Left renal cortex interstitium (tissue), 4 donors: ENCODE data around the gene EIF2A. TPM values are rescaled to one million over a fixed set of nuclear protein-coding genes. Genes with fewer than 3 reads are reported as not detected.
A peak's percentile ranks its signal among the peaks of the same experiment; 100 is the strongest.

ENCODE experiments used
- DNase-seq, 4 donors: peaks; one replicate each; pipeline ENCODE4 v3.0.0-alpha.2; 2013; ENCODE audit warnings: low read depth in 4 of 4, low spot score in 2 of 4, missing footprints in 1 of 4
- polyA plus RNA-seq, 4 donors: library from polyadenylated mRNA; unstranded; fragments of 120-200 nt; gene quantifications; one replicate each; pipeline ENCODE4 v1.2.1, GENCODE V29; 2013; ENCODE audit not compliant: insufficient read length in 4 of 4

EIF2A gene
- polyA plus RNA-seq, 4 donors = 149 to 192 (median 177) TPM

- no peak for DNase-seq
These were observed 3.5 kb upstream of the EIF2A start for GRCh38 chr3:150543128-150543527.

GRCh38 chr3:150543531-150543930 is 3.1 kb upstream of the EIF2A start:
- no peak for DNase-seq

DNA sequence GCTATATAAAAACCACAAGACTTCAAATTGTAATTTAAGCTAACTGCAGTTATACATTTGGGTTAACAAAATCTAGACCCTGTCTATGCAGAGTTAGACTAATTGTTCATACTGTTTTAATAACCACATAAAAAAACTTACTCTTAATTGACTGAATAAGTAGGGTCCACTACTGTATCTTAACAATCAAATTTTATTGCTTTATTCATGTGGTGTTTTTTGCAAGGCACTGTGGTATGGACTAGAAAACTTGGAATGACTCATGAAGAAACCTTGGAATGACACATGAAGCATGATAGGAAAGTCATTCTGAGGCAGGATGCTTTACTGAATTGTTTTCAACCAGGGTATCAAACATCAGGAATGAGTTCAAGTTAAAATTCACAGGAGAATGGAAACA is 2.5 kb upstream of the EIF2A start:
- DNase-seq = no peak

GRCh38 chr3:150544726-150545125 is 1.9 kb upstream of the EIF2A start:
- no peak for DNase-seq

GRCh38 chr3:150545419-150546225 is 965 bp upstream of the EIF2A start:
- DNase-seq = peak in 3 of 4 donors; percentile 24 to 47 (median 44)

- no peak for DNase-seq
These were observed 606 bp downstream of the EIF2A start for GRCh38 chr3:150547045-150547741.

- no peak for DNase-seq
These were observed 9.4 kb downstream of the EIF2A start for GRCh38 chr3:150555859-150556436.

DNA sequence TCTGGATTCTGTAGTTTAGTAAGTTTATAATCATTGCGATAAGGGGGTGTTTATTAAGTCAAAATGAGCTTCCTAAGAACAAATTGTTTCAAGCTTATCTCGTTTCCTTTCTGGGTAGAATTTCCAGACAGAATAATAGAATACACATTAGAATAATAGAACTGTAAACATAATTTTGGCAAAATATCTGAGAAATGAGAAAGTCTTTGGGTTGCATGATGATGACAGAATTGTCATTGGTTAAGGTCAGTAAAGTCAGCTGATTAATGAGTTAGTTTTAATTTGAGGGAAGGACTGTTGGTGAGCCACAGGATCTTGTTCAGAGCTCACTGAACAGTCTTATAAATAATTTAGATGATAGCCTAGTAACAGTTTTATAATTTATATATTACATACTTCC is 10.2 kb downstream of the EIF2A start:
- no peak for DNase-seq

DNA sequence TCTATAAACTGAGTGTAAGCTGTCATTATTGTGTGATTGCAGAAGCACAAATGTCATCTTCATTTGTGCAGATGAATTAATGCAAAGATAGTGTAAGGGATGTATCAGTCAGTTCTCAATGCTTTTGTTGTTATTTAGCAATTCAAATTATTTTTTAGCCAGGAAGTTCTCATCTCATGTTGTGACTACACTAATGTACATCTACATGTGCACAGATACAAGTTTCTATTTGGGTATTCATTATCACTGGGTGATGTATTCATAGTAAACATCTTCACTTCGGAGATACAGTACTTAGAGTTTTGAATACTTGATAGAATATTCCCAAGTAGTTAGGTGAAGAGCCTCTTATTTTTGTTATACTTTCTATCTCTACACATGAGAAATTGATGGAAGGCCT is 11.1 kb downstream of the EIF2A start:
- no peak for DNase-seq

DNA sequence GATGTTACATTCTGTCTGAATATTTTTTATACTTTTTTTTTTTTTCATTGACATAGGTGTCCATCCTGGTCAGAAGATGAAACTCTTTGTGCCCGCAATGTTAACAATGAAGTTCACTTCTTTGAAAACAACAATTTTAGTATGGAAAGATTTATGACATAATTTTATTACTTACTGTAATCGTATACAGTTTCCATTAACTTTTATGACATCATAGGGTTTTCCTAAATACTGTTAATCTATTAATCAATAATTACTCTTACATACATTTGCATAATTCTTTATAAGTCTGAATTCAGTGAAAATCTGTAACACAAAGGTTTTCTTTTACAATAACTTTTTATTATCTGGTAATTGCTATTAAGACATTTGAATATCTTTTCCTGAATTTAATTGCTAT is 17.7 kb downstream of the EIF2A start:
- no peak for DNase-seq

- no peak for DNase-seq
These were observed 20.7 kb downstream of the EIF2A start for GRCh38 chr3:150567328-150567727.

DNA sequence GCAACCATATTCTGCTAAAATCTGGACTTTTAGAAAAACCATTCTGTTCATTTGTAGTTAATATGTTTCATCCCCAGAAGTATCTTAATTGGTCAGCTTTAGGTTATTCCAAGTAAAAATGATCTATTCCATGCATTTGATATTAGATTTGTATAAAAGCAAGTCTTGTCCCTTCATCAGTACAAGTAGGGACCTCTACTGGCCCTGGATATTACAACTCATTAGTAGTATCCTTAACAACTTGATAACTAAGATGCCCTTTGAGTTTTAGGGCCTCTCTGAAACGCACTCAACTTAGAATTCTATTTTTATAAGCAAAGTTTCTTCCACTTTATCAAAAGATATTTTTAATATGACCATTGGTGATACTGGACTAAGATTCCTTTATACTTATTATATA is 31.3 kb downstream of the EIF2A start:
- no peak for DNase-seq

DNA sequence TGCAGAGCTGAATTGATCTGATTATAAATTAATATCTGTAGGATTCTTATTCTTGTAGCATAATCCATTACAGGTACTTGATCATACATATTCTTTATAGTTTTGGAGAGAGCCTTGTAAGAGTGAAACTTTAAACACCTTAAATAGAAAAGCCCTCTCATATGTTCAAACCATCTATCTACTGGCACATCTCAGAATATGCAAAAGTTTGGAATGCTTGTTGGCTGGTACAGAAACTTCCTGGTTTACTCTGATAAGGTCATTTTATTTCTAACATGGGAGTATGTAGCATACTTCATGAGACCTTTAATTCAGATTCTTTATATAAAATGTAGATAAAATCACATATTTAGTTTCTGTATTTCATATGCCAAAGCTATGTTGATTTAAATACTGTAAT is 34.6 kb downstream of the EIF2A start:
- DNase-seq = no peak

DNA sequence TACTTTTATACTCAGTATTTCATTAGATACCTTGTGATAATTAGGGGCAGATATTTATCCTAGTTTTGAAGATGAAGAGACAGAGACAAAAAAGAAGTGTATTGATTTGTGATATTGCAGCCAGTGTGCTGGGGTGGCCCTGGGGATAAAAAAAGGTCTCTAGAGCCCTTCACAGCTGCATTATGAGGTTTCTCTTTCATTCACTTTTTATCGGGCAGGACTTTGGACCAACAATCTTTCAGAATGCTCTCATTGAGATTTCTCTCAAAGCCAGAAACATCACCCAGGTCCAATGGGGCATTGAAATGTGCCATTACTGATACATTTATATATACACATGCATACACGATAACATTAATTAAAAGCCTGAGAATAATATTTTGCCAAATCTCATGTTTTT is 36.0 kb downstream of the EIF2A start:
- DNase-seq = no peak

DNA sequence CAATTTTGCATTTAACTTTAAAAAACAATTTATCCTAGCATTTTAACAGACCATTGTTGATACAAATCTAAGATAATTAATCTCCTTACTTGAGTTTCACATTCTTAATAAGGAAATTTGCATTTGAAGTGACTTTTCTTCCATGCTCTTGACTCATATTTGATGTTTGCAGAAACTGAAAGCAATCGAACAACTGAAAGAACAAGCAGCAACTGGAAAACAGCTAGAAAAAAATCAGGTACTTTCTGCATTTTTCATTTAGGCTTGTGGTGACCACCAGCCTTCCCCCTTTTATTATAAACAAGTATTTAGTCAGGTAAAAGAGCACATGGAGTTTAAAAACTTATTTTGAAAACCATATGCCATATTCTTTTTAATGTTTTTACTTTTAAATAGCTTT is 36.4 kb downstream of the EIF2A start:
- no peak for DNase-seq

GRCh38 chr3:150588027-150588830 is 41.6 kb downstream of the EIF2A start:
- DNase-seq = no peak

DNA sequence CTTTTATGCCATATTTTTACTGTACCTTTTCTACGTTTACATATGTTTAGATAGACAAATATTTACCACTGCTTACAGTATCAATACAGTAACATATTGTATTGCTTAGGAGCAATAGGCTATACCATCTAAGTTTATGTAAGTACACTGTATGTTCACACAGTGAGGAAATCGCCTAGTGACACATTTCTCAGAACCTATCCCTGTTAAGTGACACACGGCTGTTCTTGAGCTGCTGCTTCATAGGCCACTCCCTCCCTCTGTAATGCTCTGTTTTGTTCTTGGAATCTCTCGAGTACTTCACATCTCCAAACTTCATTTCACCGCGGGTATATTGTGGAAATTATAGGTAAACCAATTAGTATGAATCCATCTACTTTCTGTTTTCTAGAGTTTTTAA is 43.2 kb downstream of the EIF2A start:
- DNase-seq = no peak

- DNase-seq = no peak
These were observed 47.6 kb downstream of the EIF2A start for GRCh38 chr3:150594150-150594549.

DNA sequence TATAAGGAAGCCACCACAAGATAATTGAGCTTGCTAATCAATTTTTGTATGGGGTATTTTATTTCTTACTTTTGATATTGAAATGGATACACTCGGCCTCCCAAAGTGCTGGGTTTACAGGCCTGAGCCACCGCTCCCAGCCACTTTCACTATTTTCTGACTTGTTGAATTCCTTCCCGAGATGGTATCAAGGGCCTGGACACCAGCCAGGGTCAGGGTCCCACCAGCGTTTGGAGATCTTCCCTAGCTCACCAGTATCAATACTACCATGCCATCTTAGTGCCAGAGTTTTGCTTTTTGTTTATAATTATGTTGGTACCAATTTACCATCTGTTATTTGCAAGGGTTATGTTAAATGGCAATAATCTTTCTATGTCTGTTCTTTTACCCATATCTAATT is 51.1 kb downstream of the EIF2A start:
- DNase-seq = no peak

DNA sequence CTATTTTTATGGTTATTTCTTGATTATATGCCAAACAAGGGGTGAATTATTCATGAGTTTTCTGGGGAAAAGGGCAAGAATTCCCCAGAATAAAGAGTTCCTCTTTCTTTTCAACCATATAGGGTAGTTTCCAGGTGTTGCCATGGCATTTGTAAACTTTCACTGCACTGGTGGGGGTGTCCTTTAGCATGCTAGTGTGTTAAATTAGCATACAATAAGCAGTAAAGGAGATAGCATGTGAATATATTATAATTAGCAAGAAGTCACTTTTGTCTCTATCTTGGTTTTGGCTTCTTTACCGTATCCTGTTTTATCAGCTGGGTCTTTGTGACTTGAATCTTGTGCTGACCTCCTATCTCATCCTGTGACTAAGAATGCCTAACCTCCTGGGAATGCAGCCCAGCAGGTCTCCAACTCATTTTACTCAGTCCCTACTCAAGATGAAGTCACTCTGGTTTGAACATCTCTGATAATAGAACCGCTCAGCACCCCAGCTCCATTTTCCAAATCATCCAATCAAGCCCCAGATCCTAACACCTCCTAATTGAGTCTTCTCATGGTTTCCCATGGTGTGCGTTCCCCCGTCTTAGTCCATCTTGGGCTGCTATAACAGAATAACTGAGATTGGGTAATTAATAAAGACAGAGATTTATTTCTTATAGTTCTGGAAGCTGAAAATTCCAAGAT is 53.2 kb downstream of the EIF2A start:
- no peak for DNase-seq
